K562 (cell line): Measurements from ENCODE around the gene CRYGA. TPM values are rescaled to one million over a fixed set of nuclear protein-coding genes. Genes with fewer than 3 reads are reported as not detected.
A peak's percentile ranks its signal among the peaks of the same experiment; 100 is the strongest.

Experiments used
- ATAC-seq: fragments of 200-7000 bp; cut with Tn5 transposase; 3 replicates; pipeline ENCODE4 v1.9.1; 2020; ENCODE audit warnings: moderate library complexity
- BruUV-seq: library from RNA; stranded (reverse); fragments of 400-500 nt; replicated peaks from 2 replicates; lab custom pipeline; 2021; lab: Mats Ljungman, UMichigan
- CTCF ChIA-PET: fragments of 300-600 bp; formaldehyde crosslinking; extraction: SDS; loops from one replicate; lab custom pipeline; 2021; ENCODE audit warnings: low intra/inter-chr PET ratio; lab: Yijun Ruan, JAX
- POLR2A ChIA-PET: fragments of 300-600, 350-650 bp; sonication (Branson Sonifier 250); formaldehyde crosslinking; extraction: SDS; loops from one replicate; lab custom pipeline; 2021; ENCODE audit warnings: antibody characterized with exemption, inconsistent platforms; lab: Yijun Ruan, JAX
- DNase-seq, 4 experiments: peaks; one replicate each; pipeline versions ENCODE4 v3.0.0 to v3.0.0-alpha.2; 2011 to 2018; ENCODE audit warnings: low spot score in 3 of 4, mixed read lengths in 3 of 4; ENCODE audit errors: extremely low read depth in 1 of 4
- FAIRE-seq: peaks from 2 replicates; lab custom pipeline; 2011; peaks lifted over from hg19 to GRCh38; lab: Jason Lieb, UNC
- H2AFZ ChIP-seq: 2 replicates; pipeline ENCODE4 v1.6.0; 2011; ENCODE audit warnings: low read depth, low read length, control low read depth, inconsistent platforms
- H3K27ac ChIP-seq: fragments of 200-600 bp; 3 replicates; pipeline ENCODE4 v1.8.0; 2011; ENCODE audit warnings: low read depth, mild to moderate bottlenecking, control low read depth, inconsistent platforms, low read length, moderate library complexity, mixed read lengths; ENCODE audit errors: extremely low read depth
- H3K27me3 ChIP-seq, 2 experiments: fragments of 300-600 bp in 1 of 2; 2 replicates in 1 of 2; 3 replicates in 1 of 2; pipeline versions ENCODE4 v1.6.0 to v1.8.0; 2011; ENCODE audit warnings: inconsistent platforms in 2 of 2, low read length in 2 of 2, mild to moderate bottlenecking in 1 of 2, mixed read lengths in 1 of 2, moderate library complexity in 1 of 2; ENCODE audit not compliant: control insufficient read depth in 2 of 2, insufficient read depth in 2 of 2
- H3K36me3 ChIP-seq: fragments of 300-600 bp; 3 replicates; pipeline ENCODE4 v1.8.0; 2011; ENCODE audit warnings: mild to moderate bottlenecking, low read length, inconsistent platforms; ENCODE audit not compliant: control insufficient read depth, insufficient read depth
- H3K4me1 ChIP-seq, 2 experiments: fragments of 200-600 bp in 1 of 2; replicated peaks in 1 of 2; 2 replicates in 1 of 2; 3 replicates in 1 of 2; pipeline versions ENCODE4 v1.5.1 to v1.8.0; 2011; ENCODE audit warnings: inconsistent platforms in 2 of 2, low read length in 2 of 2, mild to moderate bottlenecking in 1 of 2, mixed read lengths in 1 of 2, moderate library complexity in 1 of 2; ENCODE audit not compliant: control insufficient read depth in 2 of 2, insufficient read depth in 2 of 2
- H3K4me2 ChIP-seq: 2 replicates; pipeline ENCODE4 v1.6.1; 2011; ENCODE audit warnings: low read length, control low read depth, inconsistent platforms, mixed read lengths; ENCODE audit not compliant: insufficient read depth
- H3K4me3 ChIP-seq: fragments of 200-600 bp; sonication (generic), shearing (Covaris generic); 2 replicates; pipeline ENCODE4 v1.5.1; 2016; ENCODE audit warnings: control low read depth, inconsistent platforms
- H3K79me2 ChIP-seq: fragments of 200-600 bp; 3 replicates; pipeline ENCODE4 v1.8.0; 2011; ENCODE audit warnings: low read length, inconsistent platforms; ENCODE audit not compliant: control insufficient read depth, insufficient read depth
- H3K9ac ChIP-seq, 2 experiments: 2 replicates each; pipeline versions ENCODE4 v1.6.0 to v1.6.1; 2011; ENCODE audit warnings: low read depth in 2 of 2, low read length in 2 of 2, control low read depth in 1 of 2, inconsistent platforms in 1 of 2, mild to moderate bottlenecking in 1 of 2, mixed read lengths in 1 of 2; ENCODE audit not compliant: insufficient read depth in 1 of 2
- H3K9me1 ChIP-seq: one replicate; pipeline ENCODE4 v1.6.0; 2011; ENCODE audit warnings: inconsistent platforms, mild to moderate bottlenecking, low read length, moderate library complexity; ENCODE audit not compliant: control insufficient read depth, insufficient read depth
- H3K9me3 ChIP-seq: replicated peaks from 2 replicates; pipeline ENCODE4 v1.5.1; 2011; ENCODE audit warnings: low read depth, low read length, inconsistent platforms; ENCODE audit not compliant: control insufficient read depth, insufficient read depth
- H4K20me1 ChIP-seq: replicated peaks from 2 replicates; pipeline ENCODE4 v1.6.1; 2011; ENCODE audit warnings: low read length, inconsistent platforms, mixed read lengths; ENCODE audit not compliant: control insufficient read depth, insufficient read depth
- ELF4 ChIP-seq: fragments of 450-650 bp; formaldehyde crosslinking; IDR thresholded peaks from 2 replicates; pipeline ENCODE4 v1.4.0; 2022; ENCODE audit warnings: missing genetic modification characterization
- ETV6 ChIP-seq, 3 experiments: fragments of 150-350 bp in 1 of 3; sonication (generic) in 1 of 3; formaldehyde crosslinking in 1 of 3; IDR thresholded peaks; 2 replicates each; pipeline versions ENCODE4 v1.6.1 to v1.8.0; 2014 to 2022; ENCODE audit warnings: borderline replicate concordance in 2 of 3, low read depth in 2 of 3, antibody characterized with exemption in 1 of 3, low read length in 1 of 3, mild to moderate bottlenecking in 1 of 3, missing genetic modification reagents in 1 of 3
- NFE2 ChIP-seq: IDR thresholded peaks from 2 replicates; pipeline ENCODE4 v1.6.1; 2014; ENCODE audit warnings: antibody characterized with exemption, low read depth
- NFIX ChIP-seq: fragments of 250-450 bp; sonication (Bioruptor Pico); IDR thresholded peaks from 2 replicates; pipeline ENCODE4 v1.4.0; 2020; ENCODE audit warnings: low read depth, mild to moderate bottlenecking, moderate library complexity
- NUFIP1 ChIP-seq: fragments of 450-650 bp; IDR thresholded peaks from 2 replicates; pipeline ENCODE4 v1.6.1; 2018; ENCODE audit not compliant: partially characterized antibody
- PURB ChIP-seq: sonication (generic); formaldehyde crosslinking; IDR thresholded peaks from 2 replicates; pipeline ENCODE4 v1.9.0; 2021; ENCODE audit warnings: low read depth, mild to moderate bottlenecking, missing genetic modification reagents
- RUNX1 ChIP-seq: sonication (generic); IDR thresholded peaks from 2 replicates; pipeline ENCODE4 v1.6.1; 2016; ENCODE audit warnings: antibody characterized with exemption, low read depth
- SPI1 ChIP-seq: IDR thresholded peaks from 2 replicates; pipeline ENCODE4 v1.6.1; 2011; ENCODE audit warnings: low read depth, low read length, control low read depth, borderline replicate concordance
- TEAD4 ChIP-seq, 2 experiments: sonication (generic) in 1 of 2; formaldehyde crosslinking in 1 of 2; IDR thresholded peaks; 2 replicates each; pipeline versions ENCODE4 v1.6.1 to v1.8.0; 2012 to 2022; ENCODE audit warnings: borderline replicate concordance in 1 of 2, inconsistent platforms in 1 of 2, low read length in 1 of 2, mild to moderate bottlenecking in 1 of 2, missing genetic modification reagents in 1 of 2
- TSC22D4 ChIP-seq: fragments of 450-650 bp; IDR thresholded peaks from 2 replicates; pipeline ENCODE4 v1.6.1; 2016; ENCODE audit warnings: missing genetic modification characterization, missing biosample characterization, control low read depth
- YBX1 ChIP-seq: fragments of 450-650 bp; IDR thresholded peaks from 2 replicates; pipeline ENCODE4 v1.7.1; 2016; ENCODE audit warnings: mild to moderate bottlenecking
- ZNF398 ChIP-seq: fragments of 250-450 bp; sonication (Bioruptor Pico); IDR thresholded peaks from 2 replicates; pipeline ENCODE4 v1.8.0; 2021; ENCODE audit warnings: moderate library complexity, mild to moderate bottlenecking, inconsistent platforms
- ZNF512 ChIP-seq: IDR thresholded peaks from 2 replicates; pipeline ENCODE4 v1.6.1; 2016; ENCODE audit warnings: missing genetic modification characterization, missing compliant biosample characterization
- WGBS: fragments of 100-300 bp; shearing (Covaris generic); methylation state at CpG from one replicate; pipeline ENCODE4 v1.1.6; 2016; ENCODE audit warnings: low coverage, mixed read lengths; ENCODE audit not compliant: insufficient coverage; ENCODE audit errors: missing lambda C conversion rate; 5-methylcytosine and 5-hydroxymethylcytosine counted together
- in situ Hi-C: fragments of 300-500 bp; cut with MboI; formaldehyde crosslinking; loops from 4 replicates; pipeline ENCODE4 v1.15.0; 2018; ENCODE audit warnings: inconsistent platforms, mixed read lengths
- intact Hi-C: fragments of 100-400 bp; cut with micrococcal nuclease; formaldehyde crosslinking; loops from 2 replicates; pipeline ENCODE4 v1.14.2; 2022
- polyA plus RNA-seq, 8 experiments: library from polyadenylated mRNA; depleted of rRNA in 4 of 8; stranded (reverse) in 5 of 8; unstranded in 3 of 8; fragments of >200 nt; fragmentation: Nextera tagmentation in 2 of 8; fragmentation: Illumina TruSeq in 1 of 8; extraction: Ambion mirVana in 2 of 8; extraction: Trizol in 1 of 8; gene quantifications; 2 replicates each; pipeline versions ENCODE4 v1.2.1 to v1.2.3, GENCODE V29; 2011 to 2014; ENCODE audit warnings: inconsistent platforms in 1 of 8, missing spikeins in 1 of 8
- total RNA-seq, 7 experiments: library from RNA; depleted of rRNA in 6 of 7; stranded (reverse); fragments of >200 nt in 6 of 7; fragmentation: Illumina TruSeq in 2 of 7; extraction: Trizol in 2 of 7; gene quantifications; 2 replicates each; pipeline versions ENCODE4 v1.2.1 to v1.2.3, GENCODE V29; 2011 to 2021; ENCODE audit warnings: low replicate concordance in 1 of 7
- TF ChIP-seq, protein P1 (sequence below): fragments of 450-650 bp; IDR thresholded peaks from 2 replicates; pipeline ENCODE4 v1.6.1; 2017; ENCODE audit warnings: mild to moderate bottlenecking, moderate library complexity
- TF ChIP-seq, protein P2 (sequence below): sonication (generic); formaldehyde crosslinking; IDR thresholded peaks from 2 replicates; pipeline ENCODE4 v1.8.0; 2022; ENCODE audit warnings: mild to moderate bottlenecking, missing genetic modification reagents

CRYGA gene
- total and polyA plus RNA-seq, 9 of the 15 experiments (the other 6 are each of a cell fraction or from before 2014, with no cell fraction given): not detected

GRCh38 chr2:208175069-208175839, 11.9 kb upstream of the CRYGA start:
- ATAC-seq: peak; percentile 98
- H3K36me3 ChIP-seq: no peaks in the 10 kb centered on the region
- H3K4me2 ChIP-seq: no peak overlapping the region
- no peaks in the 10 kb centered on the region for H4K20me1 ChIP-seq
- 35% methylated on average over 16 of the region's 21 CpGs for WGBS
- H3K9me1 ChIP-seq: no peaks in the 10 kb centered on the region
- CTCF ChIA-PET: interaction anchor here (0.6 to 1.3 kb wide), 2 partner anchors 71 to 79 kb away, joined by 3 read pairs; partner anchors contain the start of gene IDH1
- no peaks in the 10 kb centered on the region for H3K79me2 ChIP-seq
- no TSS peak for BruUV-seq
- peak overlapping the region; percentile 71 for H2AFZ ChIP-seq
- peaks cover 6 to 18% of the 10 kb centered on the region in 2 experiments; a peak in 3 of 5 replicates for H3K4me1 ChIP-seq
- H3K9ac ChIP-seq: no peak overlapping the region
- no peak overlapping the region for H3K27ac ChIP-seq
- in situ Hi-C loops (no loop called here), intact Hi-C loops (loop anchor here (1.0 to 10.0 kb wide), 4 partner anchors 72 to 200 kb away; no protein-coding TSS in a partner anchor)
- peak; percentile 61 to 85 (median 66) for DNase-seq
- POLR2A ChIA-PET: interaction anchor here (0.6 to 1.4 kb wide), 5 partner anchors 9 to 418 kb away, joined by 3 to 6 read pairs (median 3); no protein-coding TSS in a partner anchor
- H3K9me3 ChIP-seq: no peaks in the 10 kb centered on the region; the same call in 1 of the 2 replicates
- H3K4me3 ChIP-seq: no peak overlapping the region
- peak; percentile 88 for FAIRE-seq
- H3K27me3 ChIP-seq: no peaks in the 10 kb centered on the region
- TF ChIP-seq RUNX1: no peak
- TF ChIP-seq ETV6 (IDR thresholded peaks at IDR 0.05; ENCODE audit: borderline replicate concordance in 1 of 2, low read depth in 2 of 2, low read length in 1 of 2): no peak
- no peak for TF ChIP-seq ETV6 (CRISPR knock-in tag; IDR thresholded peaks at IDR 0.05; ENCODE audit: borderline replicate concordance)
- TF ChIP-seq ELF4 (CRISPR knock-in tag): no peak
- peak; percentile 47; the same call in 1 of the 2 replicates for TF ChIP-seq ZNF512 (tag)
- TF ChIP-seq NFIX (CRISPR knock-in tag): no peak
- no peak for TF ChIP-seq ZNF398 (CRISPR knock-in tag)
- TF ChIP-seq, protein P1, sequence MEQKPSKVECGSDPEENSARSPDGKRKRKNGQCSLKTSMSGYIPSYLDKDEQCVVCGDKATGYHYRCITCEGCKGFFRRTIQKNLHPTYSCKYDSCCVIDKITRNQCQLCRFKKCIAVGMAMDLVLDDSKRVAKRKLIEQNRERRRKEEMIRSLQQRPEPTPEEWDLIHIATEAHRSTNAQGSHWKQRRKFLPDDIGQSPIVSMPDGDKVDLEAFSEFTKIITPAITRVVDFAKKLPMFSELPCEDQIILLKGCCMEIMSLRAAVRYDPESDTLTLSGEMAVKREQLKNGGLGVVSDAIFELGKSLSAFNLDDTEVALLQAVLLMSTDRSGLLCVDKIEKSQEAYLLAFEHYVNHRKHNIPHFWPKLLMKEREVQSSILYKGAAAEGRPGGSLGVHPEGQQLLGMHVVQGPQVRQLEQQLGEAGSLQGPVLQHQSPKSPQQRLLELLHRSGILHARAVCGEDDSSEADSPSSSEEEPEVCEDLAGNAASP: no peak
- no peak for TF ChIP-seq NFE2
- TF ChIP-seq TSC22D4 (tag): no peak
- peak; percentile 14; the same call in 1 of the 2 replicates for TF ChIP-seq SPI1
- no peak for TF ChIP-seq PURB (CRISPR knock-in tag)
- no peak for TF ChIP-seq YBX1
- 0 out of 2 replicates have a peak, but pooled peaks have one; percentile 24 for TF ChIP-seq TEAD4 (IDR thresholded peaks at IDR 0.05; ENCODE audit: low read length)
- no peak for TF ChIP-seq TEAD4 (CRISPR knock-in tag; IDR thresholded peaks at IDR 0.05; ENCODE audit: borderline replicate concordance)
- no peak for TF ChIP-seq NUFIP1
- TF ChIP-seq, protein P2, sequence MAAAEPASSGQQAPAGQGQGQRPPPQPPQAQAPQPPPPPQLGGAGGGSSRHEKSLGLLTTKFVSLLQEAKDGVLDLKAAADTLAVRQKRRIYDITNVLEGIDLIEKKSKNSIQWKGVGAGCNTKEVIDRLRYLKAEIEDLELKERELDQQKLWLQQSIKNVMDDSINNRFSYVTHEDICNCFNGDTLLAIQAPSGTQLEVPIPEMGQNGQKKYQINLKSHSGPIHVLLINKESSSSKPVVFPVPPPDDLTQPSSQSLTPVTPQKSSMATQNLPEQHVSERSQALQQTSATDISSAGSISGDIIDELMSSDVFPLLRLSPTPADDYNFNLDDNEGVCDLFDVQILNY: no peak
